Measurements from ENCODE around the gene CACNB4. TPM values are rescaled to one million over a fixed set of nuclear protein-coding genes. Genes with fewer than 3 reads are reported as not detected.

The CACNB4 gene
- total and polyA plus RNA-seq, 9 of the 15 experiments (the other 6 are each of a cell fraction or from before 2014, with no cell fraction given), result 0.01 to 0.20 (median 0.04) TPM; not detected in 1

GRCh38 chr2:151927501-151928221, 171.2 kb downstream of the CACNB4 start (continued):
- no peak for TF ChIP-seq GTF2F1 (IDR thresholded peaks at IDR 0.05; ENCODE audit: low read depth, low read length)
- no peak for TF ChIP-seq ZNF12 (CRISPR knock-in tag; IDR thresholded peaks at IDR 0.05)
- no peak for TF ChIP-seq PBX2 (CRISPR knock-in tag; IDR thresholded peaks at IDR 0.05; ENCODE audit: low read depth)
- TF ChIP-seq PBX2 (tag; conservative IDR thresholded peaks at IDR 0.05; ENCODE audit: low read depth), result no peak
- no peak for TF ChIP-seq THRA (IDR thresholded peaks at IDR 0.05)
- TF ChIP-seq CBFA2T3 (IDR thresholded peaks at IDR 0.05), result peak; percentile 18; the same call in 1 of the 2 replicates
- TF ChIP-seq TRIM24 (IDR thresholded peaks at IDR 0.05), result peak in 1 of 2 experiments; percentile 35; a peak in 1 of 4 replicates
- TF ChIP-seq POLR3A (IDR thresholded peaks at IDR 0.05; ENCODE audit: borderline replicate concordance, extremely low read depth, insufficient read depth, insufficient read length), result no peak
- TF ChIP-seq HNRNPLL (IDR thresholded peaks at IDR 0.05; ENCODE audit: low read depth, low read length, poor library complexity, severe bottlenecking), result no peak
- TF ChIP-seq NEUROD1 (IDR thresholded peaks at IDR 0.05; ENCODE audit: borderline replicate concordance, low read depth, low read length, partially characterized antibody), result no peak
- TF ChIP-seq ZFP1 (CRISPR knock-in tag; IDR thresholded peaks at IDR 0.05), result no peak
- TF ChIP-seq CCNT2 (IDR thresholded peaks at IDR 0.05; ENCODE audit: borderline replicate concordance, extremely low read depth, insufficient read length, low read depth, low read length), result no peak
- TF ChIP-seq ZNF696 (CRISPR knock-in tag; conservative IDR thresholded peaks at IDR 0.05), result no peak
- TF ChIP-seq, protein P1, sequence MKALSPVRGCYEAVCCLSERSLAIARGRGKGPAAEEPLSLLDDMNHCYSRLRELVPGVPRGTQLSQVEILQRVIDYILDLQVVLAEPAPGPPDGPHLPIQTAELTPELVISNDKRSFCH (CRISPR knock-in tag; IDR thresholded peaks at IDR 0.05), result no peak
- TF ChIP-seq, protein P1 (tag; IDR thresholded peaks at IDR 0.05), result no peak
- no peak for TF ChIP-seq MTA2 (IDR thresholded peaks at IDR 0.05; ENCODE audit: low read depth)
- TF ChIP-seq NFE2 (IDR thresholded peaks at IDR 0.05; ENCODE audit: low read depth), result peak; percentile 59
- TF ChIP-seq C11orf30 (IDR thresholded peaks at IDR 0.05; ENCODE audit: low read depth), result peak; percentile 44; the same call in 1 of the 2 replicates
- no peak for TF ChIP-seq EZH2 (IDR thresholded peaks at IDR 0.05; ENCODE audit: borderline replicate concordance, low read depth, low read length)
- TF ChIP-seq SIRT6 (IDR thresholded peaks at IDR 0.05; ENCODE audit: low read depth, low read length), result no peak
- no peak for TF ChIP-seq BRF1 (IDR thresholded peaks at IDR 0.05; ENCODE audit: borderline replicate concordance, extremely low read depth, insufficient read length)

Data from K562 (cell line).